ENCODE data around the gene PINLYP. TPM values are rescaled to one million over a fixed set of nuclear protein-coding genes. Genes with fewer than 3 reads are reported as not detected.

PINLYP gene
- total RNA-seq, 2 experiments from 2014 or later, result 0.40 to 4.9 TPM

DNA sequence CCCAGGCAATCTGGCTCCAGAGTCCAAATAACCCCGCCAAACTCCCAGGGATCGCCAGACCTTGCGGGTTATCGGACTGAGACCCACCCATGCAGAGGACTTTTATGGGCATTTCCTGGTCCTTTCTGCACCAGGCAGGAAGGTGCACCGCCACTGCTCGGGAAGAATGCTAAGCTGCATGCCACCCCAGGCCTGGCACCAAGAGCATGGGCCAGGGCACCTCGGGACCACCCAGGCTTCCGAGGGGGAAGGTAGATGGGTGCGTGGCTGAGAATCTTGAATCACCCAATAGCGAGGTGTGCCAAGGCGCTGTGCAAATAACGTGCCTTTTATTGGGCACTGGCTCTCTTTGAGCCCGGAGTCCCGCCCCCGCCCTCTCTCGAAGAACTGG, 43.0 kb upstream of the PINLYP start:
- CTCF ChIA-PET (ENCODE audit: unreplicated experiment), result no interaction called here
- BruUV-seq (replicated peaks), result no TSS peak
- Histone ChIP-seq H3K9me2 (ENCODE audit: insufficient read depth, low read length) (no peaks in the 10 kb centered on the region), H3K4me2 (ENCODE audit: low read length) (peak overlapping the region; percentile 80), H3K4me3 (ENCODE audit: low read depth, low read length, poor library complexity, severe bottlenecking) (peak overlapping the region; percentile 61), H3K36me3 (ENCODE audit: insufficient read depth, low read length) (peaks cover 4% of the 10 kb centered on the region; the same call in 1 of the 2 replicates), H2AFZ (ENCODE audit: low read length) (peak overlapping the region; percentile 60; the same call in 1 of the 2 replicates), H3K4me1 (ENCODE audit: insufficient read depth, low read length, poor library complexity, severe bottlenecking) (peaks cover 23% of the 10 kb centered on the region), H4K20me1 (ENCODE audit: insufficient read depth, low read length) (no peaks in the 10 kb centered on the region), H3K79me2 (ENCODE audit: insufficient read depth, low read depth, low read length) (no peaks in the 10 kb centered on the region), H3K9me3 (ENCODE audit: low read length) (no peaks in the 10 kb centered on the region), H3K27ac (ENCODE audit: low read depth, low read length, poor library complexity, severe bottlenecking) (peak overlapping the region; percentile 40)
- POLR2A ChIA-PET, result interaction anchor here (0.6 kb wide), 2 partner anchors 25 to 245 kb away, joined by 3 read pairs; no protein-coding TSS in a partner anchor
- no peak for TF ChIP-seq EZH2phosphoT487 (IDR thresholded peaks at IDR 0.05; ENCODE audit: borderline replicate concordance, low read depth, low read length)
- TF ChIP-seq, protein P1, sequence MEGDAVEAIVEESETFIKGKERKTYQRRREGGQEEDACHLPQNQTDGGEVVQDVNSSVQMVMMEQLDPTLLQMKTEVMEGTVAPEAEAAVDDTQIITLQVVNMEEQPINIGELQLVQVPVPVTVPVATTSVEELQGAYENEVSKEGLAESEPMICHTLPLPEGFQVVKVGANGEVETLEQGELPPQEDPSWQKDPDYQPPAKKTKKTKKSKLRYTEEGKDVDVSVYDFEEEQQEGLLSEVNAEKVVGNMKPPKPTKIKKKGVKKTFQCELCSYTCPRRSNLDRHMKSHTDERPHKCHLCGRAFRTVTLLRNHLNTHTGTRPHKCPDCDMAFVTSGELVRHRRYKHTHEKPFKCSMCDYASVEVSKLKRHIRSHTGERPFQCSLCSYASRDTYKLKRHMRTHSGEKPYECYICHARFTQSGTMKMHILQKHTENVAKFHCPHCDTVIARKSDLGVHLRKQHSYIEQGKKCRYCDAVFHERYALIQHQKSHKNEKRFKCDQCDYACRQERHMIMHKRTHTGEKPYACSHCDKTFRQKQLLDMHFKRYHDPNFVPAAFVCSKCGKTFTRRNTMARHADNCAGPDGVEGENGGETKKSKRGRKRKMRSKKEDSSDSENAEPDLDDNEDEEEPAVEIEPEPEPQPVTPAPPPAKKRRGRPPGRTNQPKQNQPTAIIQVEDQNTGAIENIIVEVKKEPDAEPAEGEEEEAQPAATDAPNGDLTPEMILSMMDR (conservative IDR thresholded peaks at IDR 0.05; ENCODE audit: low read length), result no peak
- intact Hi-C loops (cut with micrococcal nuclease; ENCODE audit: unreplicated experiment), result loop anchor here (10.0 kb wide), 1 partner anchor 62 kb away; the partner anchor contains the start of genes IRGQ and ZNF576
- peak; percentile 44 for DNase-seq (ENCODE audit: low spot score)

- BruUV-seq (replicated peaks), result no TSS peak
- ChIA-PET POLR2A (interaction anchor here (0.6 kb wide), 2 partner anchors 26 to 244 kb away, joined by 3 read pairs; no protein-coding TSS in a partner anchor), CTCF (ENCODE audit: unreplicated experiment) (interaction anchor here (0.6 kb wide), 1 partner anchor 15 kb away, joined by 3 read pairs; no protein-coding TSS in a partner anchor)
- DNase-seq (ENCODE audit: low spot score), result peak; percentile 75
- Histone ChIP-seq H4K20me1 (ENCODE audit: insufficient read depth, low read length) (no peaks in the 10 kb centered on the region), H3K4me2 (ENCODE audit: low read length) (peak within 1 kb of the TSS; percentile 80), H3K9me2 (ENCODE audit: insufficient read depth, low read length) (no peaks in the 10 kb centered on the region), H2AFZ (ENCODE audit: low read length) (peak within 1 kb of the TSS; percentile 60; the same call in 1 of the 2 replicates), H3K79me2 (ENCODE audit: insufficient read depth, low read depth, low read length) (no peaks in the 10 kb centered on the region), H3K9me3 (ENCODE audit: low read length) (no peaks in the 10 kb centered on the region), H3K4me3 (ENCODE audit: low read depth, low read length, poor library complexity, severe bottlenecking) (peak within 1 kb of the TSS; percentile 61), H3K36me3 (ENCODE audit: insufficient read depth, low read length) (peaks cover 8% of the 10 kb centered on the region), H3K4me1 (ENCODE audit: insufficient read depth, low read length, poor library complexity, severe bottlenecking) (peaks cover 20% of the 10 kb centered on the region), H3K27ac (ENCODE audit: low read depth, low read length, poor library complexity, severe bottlenecking) (peak within 1 kb of the TSS; percentile 40)
- intact Hi-C loops (cut with micrococcal nuclease; ENCODE audit: unreplicated experiment), result loop anchor here (10.0 kb wide), 1 partner anchor 62 kb away; the partner anchor contains the start of genes IRGQ and ZNF576
- no peak for TF ChIP-seq EZH2phosphoT487 (IDR thresholded peaks at IDR 0.05; ENCODE audit: borderline replicate concordance, low read depth, low read length)
- TF ChIP-seq, protein P1 (conservative IDR thresholded peaks at IDR 0.05; ENCODE audit: low read length), result no peak
Measured at GRCh38 chr19:43532962-43533545, 42.5 kb upstream of the PINLYP start, which contains the start of gene ZNF575. TSS of gene ZNF575 (plus strand) at chr19:43533188. CDS start at chr19:43534423, 1,235 bp downstream.
